A549 (cell line): ENCODE data around the gene VPS13D.

Experiments
- CBX2 ChIP-seq: fragments of 200-600 bp; sonication (generic); IDR thresholded peaks from 2 replicates; pipeline ENCODE4 v1.6.1; 2016; ENCODE audit warnings: low read depth, mild to moderate bottlenecking, borderline replicate concordance
- CHD2 ChIP-seq: fragments of 150-350 bp; IDR thresholded peaks from 2 replicates; pipeline ENCODE4 v1.6.1; 2014; ENCODE audit warnings: low read length; ENCODE audit not compliant: partially characterized antibody
- ESRRA ChIP-seq: fragments of 150-350 bp; IDR thresholded peaks from 2 replicates; pipeline ENCODE4 v1.6.1; 2014; ENCODE audit warnings: mild to moderate bottlenecking, low read length, borderline replicate concordance
- GATA3 ChIP-seq: IDR thresholded peaks from 2 replicates; pipeline ENCODE4 v1.6.1; 2012; ENCODE audit warnings: borderline replicate concordance
- HOXA7 ChIP-seq: fragments of 250-450 bp; sonication (Bioruptor Pico); IDR thresholded peaks from 2 replicates; pipeline ENCODE4 v1.5.0; 2020; ENCODE audit warnings: mild to moderate bottlenecking, moderate library complexity
- NPAS2 ChIP-seq: fragments of 250-450 bp; sonication (Bioruptor Pico); IDR thresholded peaks from 2 replicates; pipeline ENCODE4 v1.8.0; 2022; ENCODE audit warnings: mild to moderate bottlenecking, moderate library complexity, borderline replicate concordance
- POLR2AphosphoS2 ChIP-seq: conservative IDR thresholded peaks from 2 replicates; pipeline ENCODE4 v1.6.1; 2012; ENCODE audit warnings: low read length, improper control_type of control experiment, inconsistent platforms
- TF ChIP-seq, protein P1 (sequence below): fragments of >200 bp; sonication (Bioruptor Twin); formaldehyde crosslinking; IDR thresholded peaks from 3 replicates; pipeline ENCODE4 v1.5.1; 2016

DNA sequence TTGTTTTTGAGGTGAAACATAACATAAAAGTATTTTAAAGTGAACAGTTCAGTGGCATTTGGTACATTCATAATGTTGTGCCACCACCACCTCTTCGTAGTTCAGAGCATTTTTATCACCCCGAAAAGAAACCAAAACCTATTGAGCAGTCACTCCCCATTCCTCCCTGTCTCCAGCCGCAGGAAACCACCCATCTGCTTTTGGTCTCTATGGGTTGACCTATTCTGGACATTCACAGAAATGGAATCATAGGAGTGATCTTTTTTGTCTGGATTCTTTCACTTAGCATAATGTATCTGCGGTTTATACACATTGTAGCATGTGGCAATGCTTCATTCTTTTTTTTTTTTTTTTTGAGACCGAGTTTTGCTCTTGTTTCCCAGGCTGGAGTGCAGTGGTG is 141.2 kb downstream of the VPS13D start:
- TF ChIP-seq POLR2AphosphoS2 (no peak), CBX2 (no peak), HOXA7 (CRISPR knock-in tag) (no peak), CHD2 (no peak), ESRRA (no peak), GATA3 (no peak), NPAS2 (CRISPR knock-in tag) (no peak)
- TF ChIP-seq, protein P1, sequence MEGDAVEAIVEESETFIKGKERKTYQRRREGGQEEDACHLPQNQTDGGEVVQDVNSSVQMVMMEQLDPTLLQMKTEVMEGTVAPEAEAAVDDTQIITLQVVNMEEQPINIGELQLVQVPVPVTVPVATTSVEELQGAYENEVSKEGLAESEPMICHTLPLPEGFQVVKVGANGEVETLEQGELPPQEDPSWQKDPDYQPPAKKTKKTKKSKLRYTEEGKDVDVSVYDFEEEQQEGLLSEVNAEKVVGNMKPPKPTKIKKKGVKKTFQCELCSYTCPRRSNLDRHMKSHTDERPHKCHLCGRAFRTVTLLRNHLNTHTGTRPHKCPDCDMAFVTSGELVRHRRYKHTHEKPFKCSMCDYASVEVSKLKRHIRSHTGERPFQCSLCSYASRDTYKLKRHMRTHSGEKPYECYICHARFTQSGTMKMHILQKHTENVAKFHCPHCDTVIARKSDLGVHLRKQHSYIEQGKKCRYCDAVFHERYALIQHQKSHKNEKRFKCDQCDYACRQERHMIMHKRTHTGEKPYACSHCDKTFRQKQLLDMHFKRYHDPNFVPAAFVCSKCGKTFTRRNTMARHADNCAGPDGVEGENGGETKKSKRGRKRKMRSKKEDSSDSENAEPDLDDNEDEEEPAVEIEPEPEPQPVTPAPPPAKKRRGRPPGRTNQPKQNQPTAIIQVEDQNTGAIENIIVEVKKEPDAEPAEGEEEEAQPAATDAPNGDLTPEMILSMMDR: no peak
